Right atrium auricular region (tissue), 2 donors: ENCODE results near the gene R3HDM1. TPM values are rescaled to one million over a fixed set of nuclear protein-coding genes. Genes with fewer than 3 reads are reported as not detected.

Experiments used
- DNase-seq: peaks from one replicate; pipeline ENCODE4 v3.0.0-alpha.2; 2019; ENCODE audit warnings: low spot score
- H3K27ac ChIP-seq, 2 donors: fragments of 200-600 bp; sonication (generic); 1 replicate in 1 of 2; 2 replicates in 1 of 2; pipeline ENCODE4 v1.5.1; 2016 to 2019
- H3K27me3 ChIP-seq, 2 donors: fragments of 200-600 bp; sonication (generic); one replicate each; pipeline versions ENCODE4 v1.5.1 to v1.6.0; 2017 to 2019
- H3K36me3 ChIP-seq: fragments of 200-600 bp; sonication (generic); one replicate; pipeline ENCODE4 v1.5.1; 2016
- H3K4me1 ChIP-seq, 2 donors: fragments of 200-600 bp; sonication (generic); one replicate each; pipeline versions ENCODE4 v1.5.1 to v1.6.0; 2017 to 2019
- H3K4me3 ChIP-seq, 2 donors: fragments of 200-600 bp; sonication (generic); 1 replicate in 1 of 2; 2 replicates in 1 of 2; pipeline ENCODE4 v1.5.1; 2017 to 2019; ENCODE audit warnings: mild to moderate bottlenecking in 1 of 2, moderate library complexity in 1 of 2
- H3K9me3 ChIP-seq, 2 donors: fragments of 200-600 bp; sonication (generic); one replicate each; pipeline ENCODE4 v1.5.1; 2019
- total RNA-seq, 2 donors: library from RNA; depleted of rRNA; stranded (reverse); fragments of >200 nt; gene quantifications; one replicate each; pipeline ENCODE4 v1.1.0, GENCODE V29; 2016
- TF ChIP-seq, protein P1 (sequence below), 2 donors: fragments of 200-600 bp; sonication (generic); IDR thresholded peaks; one replicate each; pipeline ENCODE4 v1.5.1; 2019; ENCODE audit warnings: antibody characterized with exemption in 2 of 2

R3HDM1 gene
- total RNA-seq, 2 donors from 2014 or later, result 12.1 to 14.3 TPM

DNA sequence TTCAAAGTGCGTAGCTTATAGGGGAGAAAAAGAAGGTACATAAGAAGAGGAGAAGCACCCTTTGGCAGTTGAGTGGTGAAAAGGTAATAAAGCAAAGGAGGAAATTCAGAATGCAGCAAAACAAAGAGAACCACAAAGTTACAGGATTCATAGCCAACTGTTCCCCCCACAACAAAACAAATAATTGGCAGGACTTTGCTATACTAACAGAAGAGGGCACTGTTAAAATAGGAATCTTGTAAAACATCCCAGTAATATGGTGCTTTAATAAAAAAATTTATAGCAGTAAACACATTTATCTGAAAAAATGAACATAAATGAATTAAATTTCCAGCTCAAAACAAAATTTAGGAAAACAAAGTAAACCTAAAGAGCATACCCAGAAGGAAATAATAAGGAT is 42.3 kb downstream of the R3HDM1 start:
- Histone ChIP-seq H3K9me3 (no peaks in the 10 kb centered on the region), H3K4me1 (no peaks in the 10 kb centered on the region), H3K4me3 (no peak overlapping the region), H3K27ac (no peak overlapping the region), H3K36me3 (peaks cover 7% of the 10 kb centered on the region), H3K27me3 (no peaks in the 10 kb centered on the region)
- no peak for DNase-seq
- TF ChIP-seq, protein P1, sequence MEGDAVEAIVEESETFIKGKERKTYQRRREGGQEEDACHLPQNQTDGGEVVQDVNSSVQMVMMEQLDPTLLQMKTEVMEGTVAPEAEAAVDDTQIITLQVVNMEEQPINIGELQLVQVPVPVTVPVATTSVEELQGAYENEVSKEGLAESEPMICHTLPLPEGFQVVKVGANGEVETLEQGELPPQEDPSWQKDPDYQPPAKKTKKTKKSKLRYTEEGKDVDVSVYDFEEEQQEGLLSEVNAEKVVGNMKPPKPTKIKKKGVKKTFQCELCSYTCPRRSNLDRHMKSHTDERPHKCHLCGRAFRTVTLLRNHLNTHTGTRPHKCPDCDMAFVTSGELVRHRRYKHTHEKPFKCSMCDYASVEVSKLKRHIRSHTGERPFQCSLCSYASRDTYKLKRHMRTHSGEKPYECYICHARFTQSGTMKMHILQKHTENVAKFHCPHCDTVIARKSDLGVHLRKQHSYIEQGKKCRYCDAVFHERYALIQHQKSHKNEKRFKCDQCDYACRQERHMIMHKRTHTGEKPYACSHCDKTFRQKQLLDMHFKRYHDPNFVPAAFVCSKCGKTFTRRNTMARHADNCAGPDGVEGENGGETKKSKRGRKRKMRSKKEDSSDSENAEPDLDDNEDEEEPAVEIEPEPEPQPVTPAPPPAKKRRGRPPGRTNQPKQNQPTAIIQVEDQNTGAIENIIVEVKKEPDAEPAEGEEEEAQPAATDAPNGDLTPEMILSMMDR (IDR thresholded peaks at IDR 0.05), result no peak

DNA sequence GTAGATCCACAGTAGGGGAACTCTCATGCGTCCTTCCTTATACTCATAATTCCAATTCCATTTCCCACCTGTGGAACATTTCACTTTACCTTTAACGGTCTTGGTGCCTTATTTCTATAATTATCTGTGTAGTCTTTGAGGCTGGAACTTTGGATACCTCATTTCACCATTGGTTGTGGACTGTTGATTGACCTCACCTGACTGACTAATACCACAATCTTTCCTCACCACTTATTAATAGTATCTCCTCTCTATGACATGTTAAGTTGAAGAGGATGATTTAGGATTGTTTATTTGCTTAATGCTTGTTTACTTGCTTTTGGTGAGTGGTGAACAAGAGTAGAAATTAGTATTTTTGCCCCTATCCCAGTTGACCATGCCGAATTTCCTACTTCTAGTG is 50.0 kb downstream of the R3HDM1 start:
- Histone ChIP-seq H3K9me3 (no peaks in the 10 kb centered on the region), H3K27ac (no peak overlapping the region), H3K4me1 (no peaks in the 10 kb centered on the region), H3K27me3 (no peaks in the 10 kb centered on the region), H3K4me3 (no peak overlapping the region), H3K36me3 (no peaks in the 10 kb centered on the region)
- DNase-seq, result no peak
- TF ChIP-seq, protein P1 (IDR thresholded peaks at IDR 0.05), result no peak

DNA sequence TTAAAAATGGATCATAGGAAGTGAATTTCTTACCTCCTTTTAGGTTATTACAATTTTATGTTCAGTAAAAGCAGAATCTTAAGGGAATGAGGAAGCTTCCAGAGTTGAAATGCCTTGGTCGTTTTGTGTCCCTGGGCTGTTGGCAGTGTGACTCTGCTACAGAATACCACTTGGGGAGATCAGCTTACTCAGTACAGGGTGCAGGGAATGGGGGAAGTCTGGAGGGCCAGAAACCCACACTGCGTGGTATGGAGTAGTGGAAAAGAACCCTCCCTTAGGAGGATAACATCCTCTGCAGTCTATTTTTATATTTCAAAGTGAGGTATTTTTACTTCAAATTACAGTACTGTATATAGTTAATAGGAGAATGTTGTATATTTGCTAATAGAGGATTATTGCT is 51.1 kb downstream of the R3HDM1 start:
- H3K27ac ChIP-seq, result no peak overlapping the region
- no peak for DNase-seq

DNA sequence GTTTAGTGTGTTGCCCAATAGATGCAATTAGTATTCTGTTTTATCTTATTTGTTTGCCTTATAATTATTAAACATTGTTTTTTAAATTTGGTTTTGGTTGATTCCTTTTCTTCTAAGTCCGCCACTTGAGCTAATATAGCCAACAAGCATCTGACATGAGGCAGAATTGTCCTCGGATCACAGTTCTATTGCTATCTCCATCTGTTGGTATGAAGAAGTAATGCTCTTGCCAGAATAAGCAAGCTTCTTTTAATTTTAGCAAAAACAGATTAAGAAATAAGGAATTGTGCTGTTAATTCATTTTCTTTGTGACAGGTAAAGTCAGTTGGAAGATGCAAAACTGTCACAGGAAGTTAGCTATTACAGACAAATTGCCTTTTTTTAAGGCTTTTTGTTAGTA is 54.3 kb downstream of the R3HDM1 start:
- Histone ChIP-seq H3K4me3 (no peak overlapping the region), H3K36me3 (no peaks in the 10 kb centered on the region), H3K27me3 (no peaks in the 10 kb centered on the region), H3K9me3 (no peaks in the 10 kb centered on the region), H3K27ac (no peak overlapping the region), H3K4me1 (no peaks in the 10 kb centered on the region)
- TF ChIP-seq, protein P1 (IDR thresholded peaks at IDR 0.05), result no peak
- no peak for DNase-seq

More for the DNA sequence above, 51.1 kb downstream of the R3HDM1 start:
- Histone ChIP-seq H3K9me3 (no peaks in the 10 kb centered on the region), H3K27me3 (no peaks in the 10 kb centered on the region), H3K4me1 (no peaks in the 10 kb centered on the region), H3K36me3 (no peaks in the 10 kb centered on the region), H3K4me3 (no peak overlapping the region)
- TF ChIP-seq, protein P1 (IDR thresholded peaks at IDR 0.05), result no peak

DNA sequence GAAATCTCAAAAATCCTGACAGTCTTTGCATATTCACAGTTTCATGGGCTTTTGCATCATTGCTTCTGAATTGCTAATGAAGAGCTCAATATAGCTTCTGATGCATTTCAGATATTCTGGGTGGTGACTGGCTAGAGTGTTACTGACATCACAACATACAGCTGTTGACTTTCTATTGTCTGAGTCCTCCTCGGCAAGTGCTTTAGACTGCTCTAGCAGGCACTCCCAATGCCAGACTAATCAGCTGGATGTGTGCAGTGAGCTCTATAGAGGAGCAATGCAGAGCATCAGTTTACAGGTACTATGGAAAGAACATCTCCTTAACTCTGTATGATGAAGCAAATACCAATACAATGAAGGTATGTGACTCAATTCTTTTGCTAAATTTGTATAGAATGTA is 54.9 kb downstream of the R3HDM1 start:
- no peak for DNase-seq
- no peaks in the 10 kb centered on the region for H3K27me3 ChIP-seq
- no peaks in the 10 kb centered on the region for H3K9me3 ChIP-seq
- H3K36me3 ChIP-seq, result no peaks in the 10 kb centered on the region
- H3K27ac ChIP-seq, result no peak overlapping the region
- no peak overlapping the region for H3K4me3 ChIP-seq
- H3K4me1 ChIP-seq, result no peaks in the 10 kb centered on the region
- TF ChIP-seq, protein P1 (IDR thresholded peaks at IDR 0.05), result no peak

DNA sequence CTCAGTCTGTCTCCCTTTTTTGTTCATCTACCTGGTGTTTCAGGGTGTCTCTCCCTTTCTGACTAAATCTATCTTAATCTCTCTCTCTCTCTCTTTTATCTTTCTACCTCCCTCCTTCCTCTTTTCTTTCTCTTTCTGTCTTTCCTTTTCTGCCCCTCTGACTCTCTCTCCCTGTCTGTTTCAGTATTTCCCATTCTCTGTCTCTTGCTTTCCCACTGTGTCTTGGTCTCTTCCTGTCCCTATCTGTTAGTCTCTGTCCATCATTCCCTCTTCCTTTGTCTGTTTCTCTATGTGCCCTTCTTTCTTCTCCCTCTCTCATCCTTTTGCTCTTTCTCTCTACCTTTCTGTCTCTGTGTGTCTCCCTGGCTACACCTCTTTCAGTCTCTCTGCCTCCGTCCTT is 56.7 kb downstream of the R3HDM1 start:
- H3K9me3 ChIP-seq, result peaks cover 0 to 9% of the 10 kb centered on the region in 2 donors
- DNase-seq, result no peak
- TF ChIP-seq, protein P1 (IDR thresholded peaks at IDR 0.05), result no peak
- no peaks in the 10 kb centered on the region for H3K4me1 ChIP-seq
- H3K36me3 ChIP-seq, result no peaks in the 10 kb centered on the region
- H3K4me3 ChIP-seq, result no peak overlapping the region
- no peaks in the 10 kb centered on the region for H3K27me3 ChIP-seq
- no peak overlapping the region for H3K27ac ChIP-seq
